Colonic mucosa (tissue), 4 donors: ENCODE measurements around the gene SHMT2. TPM values are rescaled to one million over a fixed set of nuclear protein-coding genes. Genes with fewer than 3 reads are reported as not detected.

ENCODE experiments used
- DNase-seq: peaks from one replicate; pipeline ENCODE4 v3.0.0-alpha.2; 2020
- H3K27ac ChIP-seq: fragments of 200-600 bp; one replicate; pipeline ENCODE4 v1.8.0; 2021
- H3K27me3 ChIP-seq: fragments of 200-600 bp; one replicate; pipeline ENCODE4 v1.8.0; 2021
- H3K36me3 ChIP-seq: fragments of 200-600 bp; one replicate; pipeline ENCODE4 v1.8.0; 2021
- H3K4me1 ChIP-seq: fragments of 200-600 bp; one replicate; pipeline ENCODE4 v1.8.0; 2021; ENCODE audit warnings: mild to moderate bottlenecking
- H3K4me3 ChIP-seq: fragments of 200-600 bp; one replicate; pipeline ENCODE4 v1.8.0; 2021
- H3K9ac ChIP-seq, 2 donors: one replicate each; pipeline ENCODE4 v1.7.0; 2013; ENCODE audit warnings: control low read depth in 2 of 2, low read depth in 2 of 2, low read length in 2 of 2
- H3K9me3 ChIP-seq: fragments of 200-600 bp; one replicate; pipeline ENCODE4 v1.8.0; 2021
- CTCF ChIP-seq: fragments of 200-600 bp; IDR thresholded peaks from one replicate; pipeline ENCODE4 v1.8.0; 2022; ENCODE audit warnings: antibody characterized with exemption, mild to moderate bottlenecking
- intact Hi-C: fragments of 100-400 bp; cut with DNase I; formaldehyde crosslinking; loops from one replicate; pipeline ENCODE4 v1.14.1; 2022
- total RNA-seq, 2 donors: library from RNA; stranded (reverse); fragmentation: NEBNext Ultra II Directional in 1 of 2; extraction: Animal tissue kit (Norgen Biotek cat#: 25700) in 1 of 2; gene quantifications; one replicate each; pipeline ENCODE4 v1.2.1, GENCODE V29; 2021
- donor health status: healthy.
- donor health status: DM: no; HTN: no; CAD: no.
- donor health status: DM: no; HTN: no; CAD: no.

The SHMT2 gene
- total RNA-seq, 2 donors from 2014 or later = 69.4 to 160 TPM

- Histone ChIP-seq H3K36me3 (no peaks in the 10 kb centered on the region), H3K27me3 (peaks cover 56% of the 10 kb centered on the region), H3K9ac (no peak overlapping the region), H3K9me3 (no peaks in the 10 kb centered on the region), H3K27ac (no peak overlapping the region), H3K4me1 (peaks cover 15% of the 10 kb centered on the region), H3K4me3 (no peak overlapping the region)
- DNase-seq = no peak
- intact Hi-C loops = no loop called here
- TF ChIP-seq CTCF = no peak
Measured at GRCh38 chr12:57215065-57215464, 14.4 kb upstream of the SHMT2 start.

GRCh38 chr12:57215668-57216013 lies 13.9 kb upstream of the SHMT2 start:
- H3K27ac ChIP-seq = no peak overlapping the region
- H3K4me1 ChIP-seq = peaks cover 15% of the 10 kb centered on the region
- no peak for DNase-seq
- H3K9me3 ChIP-seq = no peaks in the 10 kb centered on the region
- peaks cover 61% of the 10 kb centered on the region for H3K27me3 ChIP-seq
- H3K4me3 ChIP-seq = no peak overlapping the region
- no peaks in the 10 kb centered on the region for H3K36me3 ChIP-seq
- no peak for TF ChIP-seq CTCF
- intact Hi-C loops = no loop called here
- H3K9ac ChIP-seq = no peak overlapping the region

- Histone ChIP-seq H3K27ac (no peak within 1 kb of the TSS), H3K9ac (peak within 1 kb of the TSS in 1 of 2 donors; percentile 43)
- intact Hi-C loops = no loop called here
Measured at GRCh38 chr12:57216014-57216911, 13.2 kb upstream of the SHMT2 start, which contains the start of gene NXPH4. TSS of gene NXPH4 (plus strand) at chr12:57216794. CDS start at chr12:57216970, 176 bp downstream.

GRCh38 chr12:57216921-57217879 lies 12.3 kb upstream of the SHMT2 start:
- TF ChIP-seq CTCF = no peak

More at GRCh38 chr12:57216014-57216911, 13.2 kb upstream of the SHMT2 start, which contains the start of gene NXPH4:
- peaks cover 15% of the 10 kb centered on the region for H3K4me1 ChIP-seq
- no peaks in the 10 kb centered on the region for H3K36me3 ChIP-seq
- H3K9me3 ChIP-seq = no peaks in the 10 kb centered on the region
- peaks cover 67% of the 10 kb centered on the region for H3K27me3 ChIP-seq
- TF ChIP-seq CTCF = no peak
- peak within 1 kb of the TSS; percentile 31 for H3K4me3 ChIP-seq
- peak; percentile 47 for DNase-seq

More at GRCh38 chr12:57216921-57217879, 12.3 kb upstream of the SHMT2 start:
- intact Hi-C loops = no loop called here
- Histone ChIP-seq H3K27me3 (peaks cover 76% of the 10 kb centered on the region), H3K4me3 (peak overlapping the region; percentile 31), H3K27ac (no peak overlapping the region), H3K36me3 (no peaks in the 10 kb centered on the region), H3K9ac (peak overlapping the region in 1 of 2 donors; percentile 43), H3K9me3 (no peaks in the 10 kb centered on the region), H3K4me1 (peaks cover 15% of the 10 kb centered on the region)
- DNase-seq = no peak
